NCI-H1436 treated with DMSO at 0.1 percent for 48 hours (cell line): ENCODE data around the gene FTSJ3.

Experiments
- DNase-seq: peaks from one replicate; lab custom pipeline; 2025; lab: John Stamatoyannopoulos, UW

FTSJ3 gene

GRCh38 chr17:63785556-63785955 is 41.9 kb downstream of the FTSJ3 start:
- DNase-seq = no peak

GRCh38 chr17:63783522-63783921 is 43.9 kb downstream of the FTSJ3 start:
- DNase-seq = no peak

GRCh38 chr17:63780928-63781327 is 46.5 kb downstream of the FTSJ3 start:
- no peak for DNase-seq

- DNase-seq = peak; percentile 12
Observed at GRCh38 chr17:63780507-63780906, 47.0 kb downstream of the FTSJ3 start.

DNA sequence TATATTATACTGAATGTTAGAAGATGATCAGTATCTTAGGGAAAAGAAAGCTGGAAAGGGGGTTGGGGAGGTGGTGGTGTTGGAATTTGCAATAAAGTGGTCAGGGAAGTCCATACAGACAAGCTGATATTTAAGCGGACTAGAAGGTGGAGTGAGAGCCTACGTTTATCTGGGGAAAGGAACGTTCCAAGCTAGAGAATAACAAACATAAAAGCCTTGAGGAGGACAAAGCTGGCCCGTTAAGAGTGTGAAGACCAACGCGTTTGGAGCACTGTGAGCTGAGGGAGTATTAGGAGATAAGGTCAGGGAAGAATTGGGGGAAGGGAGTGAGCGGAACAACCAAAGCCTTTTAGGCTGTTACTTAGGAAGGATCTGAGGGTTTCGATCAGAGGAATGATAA is 52.0 kb downstream of the FTSJ3 start:
- no peak for DNase-seq

- no peak for DNase-seq
Observed at GRCh38 chr17:63774969-63775265, 52.5 kb downstream of the FTSJ3 start.

DNA sequence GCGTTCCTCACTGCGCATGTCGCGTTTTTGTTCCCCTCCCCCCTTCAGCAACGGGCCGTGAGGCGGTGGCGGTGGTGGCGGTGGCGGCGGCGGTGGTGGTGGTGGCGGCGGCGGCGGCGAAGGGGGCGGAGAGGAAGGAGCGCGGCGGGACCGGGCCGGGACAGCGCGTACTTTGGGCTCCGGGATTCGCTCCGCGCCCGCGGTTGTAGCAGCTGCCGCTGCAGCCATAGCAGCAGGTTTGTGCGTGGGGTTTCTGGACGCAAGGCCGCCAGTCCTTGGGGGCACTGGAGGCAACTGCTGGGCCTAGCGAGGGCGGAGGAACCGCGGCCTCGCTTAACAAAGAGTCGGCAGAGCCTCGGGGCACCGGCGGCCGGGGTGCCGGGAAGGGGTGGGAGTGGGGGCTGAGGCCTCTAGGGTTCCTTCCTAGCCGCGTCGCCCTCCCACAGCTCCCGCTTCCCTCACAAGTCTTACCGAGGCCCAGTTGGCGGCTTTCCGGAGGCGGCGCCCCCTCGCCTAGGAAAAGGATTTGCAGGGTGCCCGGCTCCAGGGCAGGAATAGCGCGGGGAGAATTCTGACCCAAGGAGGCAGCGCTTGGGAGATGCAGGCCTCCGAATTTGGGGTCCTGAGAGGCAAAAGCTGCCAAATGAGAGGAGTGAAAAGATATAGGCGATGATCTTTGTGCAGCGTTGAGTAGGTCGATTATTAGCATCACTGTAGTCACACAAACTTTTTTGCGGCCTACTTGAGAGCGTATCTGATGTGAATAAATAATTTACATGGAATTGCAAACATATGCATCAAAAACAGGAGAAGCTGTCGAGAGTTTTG is 53.1 kb downstream of the FTSJ3 start, which contains the start of gene DDX42:
DDX42 (plus strand) TSS at position 30 of the 828 bp plus-strand sequence. CDS start 12,880 bp downstream, outside the sequence.
- DNase-seq = no peak

GRCh38 chr17:63773272-63774140 is 54.0 kb downstream of the FTSJ3 start, which contains the start of gene CCDC47:
TSS of gene CCDC47 (minus strand) at chr17:63773597. CDS start at chr17:63766175, 7,422 bp downstream.
- peak; percentile 98 for DNase-seq

- no peak for DNase-seq
Observed at GRCh38 chr17:63772801-63773271, 54.6 kb downstream of the FTSJ3 start.
